Measurements from ENCODE around the gene PCGF1. TPM values are rescaled to one million over a fixed set of nuclear protein-coding genes. Genes with fewer than 3 reads are reported as not detected.
A peak's percentile ranks its signal among the peaks of the same experiment; 100 is the strongest.

Gene PCGF1
- total and polyA plus RNA-seq, 9 of the 15 experiments (the other 6 are each of a cell fraction or from before 2014, with no cell fraction given) = 20.3 to 45.7 (median 29.3) TPM

DNA sequence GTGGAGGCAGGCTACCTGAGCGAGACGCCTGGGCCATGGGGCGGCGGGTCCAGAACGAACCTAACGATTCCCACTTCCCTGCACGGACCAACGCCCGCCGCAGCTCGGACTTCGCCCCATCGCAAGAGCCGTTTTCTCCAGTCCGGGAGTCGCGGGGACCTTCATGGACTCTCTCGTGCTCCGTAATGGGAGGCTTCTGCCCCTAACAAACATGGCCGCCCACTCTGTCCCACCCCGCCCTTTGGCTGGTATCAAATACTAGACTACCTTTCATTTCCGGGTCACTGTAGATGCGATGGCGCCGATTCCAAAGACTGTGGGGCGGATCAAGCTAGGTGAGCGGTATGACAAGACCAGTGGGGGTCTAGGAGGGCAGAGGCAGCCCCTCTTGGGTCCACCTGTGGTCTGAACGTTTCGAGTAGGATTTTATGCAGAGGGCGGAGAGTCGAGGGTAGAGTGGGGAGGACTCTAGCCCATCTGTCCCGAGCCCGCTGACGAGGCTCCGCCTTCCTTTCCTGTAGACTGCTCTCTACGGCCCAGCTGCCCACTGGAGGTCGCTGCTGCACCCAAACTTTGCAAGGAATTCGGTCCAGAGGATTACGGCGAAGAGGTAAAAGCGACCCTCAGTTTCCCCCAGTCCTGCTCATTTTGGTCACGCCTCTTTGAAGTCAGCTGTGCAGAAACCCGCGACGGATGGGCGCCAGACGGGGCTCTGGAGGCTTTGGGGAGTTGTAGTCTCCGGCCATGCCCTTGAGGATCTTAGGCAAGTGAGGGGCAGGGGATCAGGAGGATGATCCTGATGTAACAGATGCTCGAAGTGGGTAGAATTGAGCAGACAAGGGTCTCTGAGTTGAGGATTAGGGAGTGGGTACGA is 24.5 kb downstream of the PCGF1 start, which contains the start of the genes CCDC142 and TTC31 (continued):
- TF ChIP-seq RCOR1 (IDR thresholded peaks at IDR 0.05; ENCODE audit: borderline replicate concordance in 1 of 2, low read depth in 2 of 2, low read length in 2 of 2) (peak in 1 of 2 experiments; percentile 27; a peak in 2 of 4 replicates), HMGN3 (IDR thresholded peaks at IDR 0.05; ENCODE audit: borderline replicate concordance, extremely low read depth, insufficient read length, low read depth, low read length) (peak; percentile 54), PKNOX1 (IDR thresholded peaks at IDR 0.05) (peak; percentile 40), MCM5 (IDR thresholded peaks at IDR 0.05; ENCODE audit: low read depth) (no peak), ZNF639 (CRISPR knock-in tag; conservative IDR thresholded peaks at IDR 0.05 in 1 of 2, IDR thresholded peaks at IDR 0.05 in 1 of 2) (peak in 1 of 2 experiments; percentile 59; a peak in 1 of 4 replicates), PHTF2 (CRISPR knock-in tag; IDR thresholded peaks at IDR 0.05) (no peak), ETS1 (conservative IDR thresholded peaks at IDR 0.05; ENCODE audit: control insufficient read depth, low read depth, low read length) (peak; percentile 63), NR3C1 (CRISPR knock-in tag; IDR thresholded peaks at IDR 0.05) (no peak), POLR2AphosphoS2 (IDR thresholded peaks at IDR 0.05; ENCODE audit: low read length) (peak; percentile 80; the same call in 1 of the 2 replicates), ATF7 (IDR thresholded peaks at IDR 0.05) (peak; percentile 76), NBN (IDR thresholded peaks at IDR 0.05; ENCODE audit: low read depth) (peak; percentile 59; the same call in 1 of the 2 replicates), ARID3A (IDR thresholded peaks at IDR 0.05; ENCODE audit: borderline replicate concordance, low read depth, low read length) (0 out of 2 replicates have a peak, but pooled peaks have one; percentile 48)

All from K562 (cell line).